ENCODE data around the gene FLT4. TPM values are rescaled to one million over a fixed set of nuclear protein-coding genes. Genes with fewer than 3 reads are reported as not detected.

FLT4 gene
- polyA plus RNA-seq, 4 donors = 0.22 to 15.8 (median 3.0) TPM

DNA sequence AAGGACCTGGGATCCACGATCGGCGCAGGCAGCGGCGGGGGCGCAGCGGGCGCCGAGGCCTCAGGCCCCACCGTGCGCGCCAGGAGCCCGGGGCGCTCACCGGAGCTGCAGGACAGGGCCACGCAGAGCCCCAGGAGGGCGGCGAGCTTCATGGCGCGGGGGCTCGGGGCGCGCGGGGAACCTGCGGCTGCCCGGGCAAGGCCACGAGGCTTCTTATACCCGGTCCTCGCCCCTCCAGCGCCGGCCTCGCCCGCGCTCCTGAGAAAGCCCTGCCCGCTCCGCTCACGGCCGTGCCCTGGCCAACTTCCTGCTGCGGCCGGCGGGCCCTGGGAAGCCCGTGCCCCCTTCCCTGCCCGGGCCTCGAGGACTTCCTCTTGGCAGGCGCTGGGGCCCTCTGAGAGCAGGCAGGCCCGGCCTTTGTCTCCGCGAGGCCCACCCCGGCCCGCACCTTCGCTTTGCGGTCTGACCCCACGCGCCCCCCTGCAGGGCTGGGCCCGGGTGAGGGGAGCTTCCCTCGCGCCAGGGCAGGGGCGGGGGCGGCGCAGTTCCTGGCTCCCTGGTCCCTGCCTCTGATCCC is 58.0 kb downstream of the FLT4 start, which contains the start of gene SCGB3A1:
SCGB3A1 (minus strand) TSS at position 189 of the 577 bp plus-strand sequence; CDS start at position 152, 37 bp downstream.
- no peaks in the 10 kb centered on the region for H3K4me1 ChIP-seq (ENCODE audit: control insufficient read depth in 3 of 3, insufficient read depth in 2 of 3, low read depth in 1 of 3, low read length in 2 of 3)
- H3K9me3 ChIP-seq (ENCODE audit: control insufficient read depth in 2 of 2, insufficient read depth in 1 of 2, low read depth in 1 of 2, low read length in 1 of 2) = no peaks in the 10 kb centered on the region
- peak within 1 kb of the TSS in 1 of 3 donors; percentile 8 for H3K4me3 ChIP-seq (ENCODE audit: low read depth in 1 of 3, low read length in 3 of 3)
- FAIRE-seq (no peak), DNase-seq (peak in 1 of 2 donors; percentile 14)
- H3K27me3 ChIP-seq (ENCODE audit: control insufficient read depth in 3 of 3, insufficient read depth in 3 of 3, low read length in 3 of 3) = peaks cover 17 to 47% (median 20%) of the 10 kb centered on the region in 3 donors
- WGBS, 3 donors = 4 to 12% (median 4%) methylated on average over 26 to 60 of the region's 60 CpGs
- H3K27ac ChIP-seq (ENCODE audit: low read depth in 1 of 3, low read length in 2 of 3) = no peak within 1 kb of the TSS
- no peaks in the 10 kb centered on the region for H3K36me3 ChIP-seq (ENCODE audit: control insufficient read depth in 3 of 3, insufficient read depth in 2 of 3, low read depth in 1 of 3, low read length in 3 of 3)

DNA sequence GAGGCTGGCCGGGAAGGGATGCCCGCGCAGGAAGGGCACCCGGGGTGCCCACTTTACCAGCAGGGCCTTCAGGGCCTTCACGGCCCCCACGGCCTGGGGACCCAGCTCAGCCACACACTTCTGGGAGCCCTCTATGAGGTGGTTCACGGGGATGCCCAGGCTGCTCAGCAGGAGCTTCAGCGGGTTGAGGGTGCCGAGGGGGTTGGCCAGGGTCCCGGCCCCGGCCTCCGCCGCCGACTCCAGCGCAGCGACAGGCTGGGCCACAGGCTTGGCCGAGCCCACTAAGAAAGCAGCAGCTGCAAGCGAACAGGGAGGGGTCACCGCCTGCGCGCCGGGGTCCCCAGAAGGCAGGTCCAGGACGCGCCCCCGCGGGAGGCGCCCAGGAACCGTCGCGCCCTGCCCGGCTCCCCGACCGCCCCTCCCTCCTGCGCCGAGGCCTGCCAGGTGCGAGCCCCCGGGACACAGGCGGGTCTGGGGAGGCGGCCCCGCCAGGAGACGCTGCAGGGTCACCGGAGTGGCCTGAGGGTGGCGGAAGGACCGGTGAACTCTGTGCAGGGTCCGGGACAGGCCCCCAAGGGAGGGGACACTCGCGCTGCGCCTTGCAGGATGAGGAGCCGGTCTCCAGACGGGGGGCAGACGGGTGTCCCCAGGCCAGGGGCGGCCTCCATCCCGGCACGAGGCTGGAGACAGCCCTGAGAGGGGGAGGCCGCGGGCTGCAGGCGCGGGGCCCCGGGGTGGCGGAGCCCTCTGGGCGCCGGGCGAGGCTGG is 58.7 kb downstream of the FLT4 start:
- no peak for FAIRE-seq
- Histone ChIP-seq H3K4me3 (ENCODE audit: low read depth in 1 of 3, low read length in 3 of 3) (peak overlapping the region in 1 of 3 donors; percentile 8), H3K4me1 (ENCODE audit: control insufficient read depth in 3 of 3, insufficient read depth in 2 of 3, low read depth in 1 of 3, low read length in 2 of 3) (no peaks in the 10 kb centered on the region), H3K27ac (ENCODE audit: low read depth in 1 of 3, low read length in 2 of 3) (no peak overlapping the region), H3K27me3 (ENCODE audit: control insufficient read depth in 3 of 3, insufficient read depth in 3 of 3, low read length in 3 of 3) (peaks cover 17 to 47% (median 20%) of the 10 kb centered on the region in 3 donors), H3K9me3 (ENCODE audit: control insufficient read depth in 2 of 2, insufficient read depth in 1 of 2, low read depth in 1 of 2, low read length in 1 of 2) (no peaks in the 10 kb centered on the region), H3K36me3 (ENCODE audit: control insufficient read depth in 3 of 3, insufficient read depth in 2 of 3, low read depth in 1 of 3, low read length in 3 of 3) (no peaks in the 10 kb centered on the region)
- DNase-seq = peak in 1 of 2 donors; percentile 7
- 2 to 4% (median 3%) methylated on average over 48 to 63 of the region's 63 CpGs for WGBS, 3 donors

DNA sequence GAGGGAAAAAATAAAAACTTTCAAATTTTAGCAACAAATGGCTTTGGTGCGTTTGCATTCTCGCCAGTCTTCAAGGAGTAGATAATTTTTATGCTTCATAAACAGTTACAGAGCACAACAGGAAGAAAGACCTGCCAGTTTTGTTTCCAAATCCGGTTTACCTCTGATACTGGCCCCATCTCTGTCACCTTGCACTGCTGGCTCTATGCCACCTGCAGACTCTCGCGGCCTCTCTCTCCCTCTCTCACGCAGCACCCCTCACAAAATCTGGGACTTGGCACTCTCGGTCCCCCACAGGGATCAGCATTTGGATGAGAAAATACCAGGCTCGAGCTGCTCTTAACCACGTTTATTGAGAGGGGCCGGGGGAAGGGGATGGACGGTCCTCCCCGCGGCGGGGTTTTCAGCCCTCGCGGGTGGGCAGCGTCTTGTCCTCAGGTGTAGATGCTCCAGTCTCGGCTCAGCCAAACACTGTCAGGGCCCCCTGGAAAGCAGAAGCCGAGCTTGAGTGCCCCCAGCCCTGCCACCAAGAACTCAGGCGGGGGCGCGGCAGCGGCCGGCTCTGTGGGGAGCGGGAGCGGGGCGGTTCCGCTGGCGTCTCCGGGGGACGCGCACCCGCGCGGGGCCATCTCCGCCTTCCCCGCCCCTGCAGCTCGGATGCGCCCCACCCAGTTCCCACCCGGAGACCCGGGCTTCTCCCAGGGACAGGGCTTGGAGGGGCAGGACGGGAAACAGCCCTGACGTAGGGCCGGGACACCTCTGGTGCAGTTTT is 59.4 kb downstream of the FLT4 start:
- FAIRE-seq (no peak), DNase-seq (no peak)
- Histone ChIP-seq H3K27me3 (ENCODE audit: control insufficient read depth in 3 of 3, insufficient read depth in 3 of 3, low read length in 3 of 3) (peaks cover 17 to 47% (median 20%) of the 10 kb centered on the region in 3 donors), H3K4me3 (ENCODE audit: low read depth in 1 of 3, low read length in 3 of 3) (no peak overlapping the region), H3K4me1 (ENCODE audit: control insufficient read depth in 3 of 3, insufficient read depth in 2 of 3, low read depth in 1 of 3, low read length in 2 of 3) (no peaks in the 10 kb centered on the region), H3K9me3 (ENCODE audit: control insufficient read depth in 2 of 2, insufficient read depth in 1 of 2, low read depth in 1 of 2, low read length in 1 of 2) (no peaks in the 10 kb centered on the region), H3K36me3 (ENCODE audit: control insufficient read depth in 3 of 3, insufficient read depth in 2 of 3, low read depth in 1 of 3, low read length in 3 of 3) (no peaks in the 10 kb centered on the region), H3K27ac (ENCODE audit: low read depth in 1 of 3, low read length in 2 of 3) (no peak overlapping the region)
- WGBS, 3 donors = 4 to 7% (median 4%) methylated on average over 40 to 44 of the region's 44 CpGs

DNA sequence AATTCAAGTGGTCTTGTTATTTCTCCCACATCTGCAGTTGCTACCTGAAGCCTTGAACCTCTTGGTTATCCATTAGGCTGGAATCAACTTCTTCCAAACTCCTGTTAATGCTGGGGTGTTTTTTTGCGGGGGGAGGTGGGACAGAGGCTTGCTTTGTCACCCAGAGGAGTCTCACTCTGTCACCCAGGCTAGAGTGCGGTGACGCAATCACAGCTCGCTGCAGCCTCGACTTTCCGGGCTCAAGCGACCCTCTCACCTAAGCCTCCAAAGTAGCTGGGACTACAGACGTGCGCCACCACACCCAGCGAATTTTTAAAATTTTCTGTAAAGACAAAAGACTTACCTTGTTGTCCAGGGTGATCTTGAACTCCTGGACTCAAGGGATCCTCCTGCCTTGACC is 62.5 kb downstream of the FLT4 start:
- H3K27me3 ChIP-seq (ENCODE audit: control insufficient read depth in 3 of 3, insufficient read depth in 3 of 3, low read length in 3 of 3) = peaks cover 17 to 31% (median 18%) of the 10 kb centered on the region in 3 donors
- 84 to 93% (median 92%) methylated on average over 10 of the region's 10 CpGs for WGBS, 3 donors
- no peak for DNase-seq
- no peak overlapping the region for H3K4me3 ChIP-seq (ENCODE audit: low read depth in 1 of 3, low read length in 3 of 3)
- H3K4me1 ChIP-seq (ENCODE audit: control insufficient read depth in 3 of 3, insufficient read depth in 2 of 3, low read depth in 1 of 3, low read length in 2 of 3) = no peaks in the 10 kb centered on the region
- H3K27ac ChIP-seq (ENCODE audit: low read depth in 1 of 3, low read length in 2 of 3) = no peak overlapping the region
- peaks cover 0 to 4% of the 10 kb centered on the region in 2 donors for H3K9me3 ChIP-seq (ENCODE audit: control insufficient read depth in 2 of 2, insufficient read depth in 1 of 2, low read depth in 1 of 2, low read length in 1 of 2)
- no peak for FAIRE-seq
- no peaks in the 10 kb centered on the region for H3K36me3 ChIP-seq (ENCODE audit: control insufficient read depth in 3 of 3, insufficient read depth in 2 of 3, low read depth in 1 of 3, low read length in 3 of 3)

DNA sequence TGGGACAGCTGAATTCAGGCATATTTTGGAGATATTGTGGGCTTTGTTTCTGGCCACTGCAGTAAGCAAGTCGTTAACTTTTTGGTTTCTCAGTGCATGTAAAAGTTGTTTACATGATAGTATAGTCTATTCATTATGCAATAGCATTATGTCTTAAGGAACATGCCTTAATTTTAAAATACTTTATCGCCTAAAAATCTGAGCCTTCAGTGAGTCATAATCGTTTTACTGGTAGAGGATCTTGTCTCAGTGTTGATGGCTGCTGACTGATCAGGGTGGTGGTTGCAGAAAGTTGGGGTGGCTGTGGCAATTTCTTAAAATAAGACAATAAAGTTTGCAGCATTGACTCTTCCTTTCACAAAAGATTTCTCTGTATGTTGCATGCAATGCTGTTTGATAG is 63.2 kb downstream of the FLT4 start:
- Histone ChIP-seq H3K27me3 (ENCODE audit: control insufficient read depth in 3 of 3, insufficient read depth in 3 of 3, low read length in 3 of 3) (peaks cover 13 to 26% (median 18%) of the 10 kb centered on the region in 3 donors), H3K27ac (ENCODE audit: low read depth in 1 of 3, low read length in 2 of 3) (no peak overlapping the region), H3K36me3 (ENCODE audit: control insufficient read depth in 3 of 3, insufficient read depth in 2 of 3, low read depth in 1 of 3, low read length in 3 of 3) (no peaks in the 10 kb centered on the region), H3K4me1 (ENCODE audit: control insufficient read depth in 3 of 3, insufficient read depth in 2 of 3, low read depth in 1 of 3, low read length in 2 of 3) (no peaks in the 10 kb centered on the region), H3K9me3 (ENCODE audit: control insufficient read depth in 2 of 2, insufficient read depth in 1 of 2, low read depth in 1 of 2, low read length in 1 of 2) (peaks cover 0 to 4% of the 10 kb centered on the region in 2 donors), H3K4me3 (ENCODE audit: low read depth in 1 of 3, low read length in 3 of 3) (no peak overlapping the region)
- no peak for FAIRE-seq
- WGBS, 3 donors = 83 to 86% (median 86%) methylated on average over 3 of the region's 3 CpGs
- no peak for DNase-seq

DNA sequence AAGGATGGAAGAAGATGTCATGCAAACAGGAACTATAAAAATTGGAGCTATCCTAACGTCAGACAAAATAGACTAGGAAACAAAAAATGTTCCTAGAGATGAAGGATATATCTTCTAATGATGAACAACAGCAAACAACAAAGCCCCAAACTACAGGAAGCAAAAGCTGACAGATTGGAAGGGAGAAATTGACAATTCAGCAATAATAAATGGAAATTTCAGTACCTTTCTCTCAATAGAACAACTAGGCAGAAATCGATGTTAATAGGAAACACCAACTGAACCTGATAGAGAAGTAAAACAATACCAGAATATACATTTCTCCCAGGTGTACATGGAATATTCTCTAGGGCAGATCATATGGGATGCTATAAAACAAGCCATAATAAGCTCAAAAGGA is 65.7 kb downstream of the FLT4 start:
- no peak for FAIRE-seq
- H3K27ac ChIP-seq (ENCODE audit: low read depth in 1 of 3, low read length in 2 of 3) = no peak overlapping the region
- 62 to 82% (median 70%) methylated on average over 2 of the region's 2 CpGs for WGBS, 3 donors

DNA sequence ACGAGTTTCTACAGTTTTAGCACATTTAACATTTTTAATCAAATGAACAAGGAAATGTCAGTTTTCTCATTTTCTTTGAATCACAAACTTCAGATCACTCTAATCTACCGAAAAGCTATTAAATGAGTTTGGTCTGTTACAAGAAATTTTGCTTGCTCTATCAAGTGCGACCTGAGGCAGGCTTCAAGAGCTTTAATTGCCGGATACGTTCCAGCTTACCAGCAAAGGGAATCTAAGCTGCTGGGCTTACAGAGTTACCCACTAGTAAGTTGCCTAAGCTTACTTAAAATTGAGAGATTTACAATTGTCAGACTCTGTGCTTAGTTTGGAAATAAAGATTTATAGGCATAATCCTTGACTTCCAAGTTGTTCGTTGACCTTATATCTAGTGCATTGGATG is 68.7 kb downstream of the FLT4 start:
- Histone ChIP-seq H3K27me3 (ENCODE audit: control insufficient read depth in 3 of 3, insufficient read depth in 3 of 3, low read length in 3 of 3) (no peaks in the 10 kb centered on the region), H3K4me3 (ENCODE audit: low read depth in 1 of 3, low read length in 3 of 3) (no peak overlapping the region), H3K4me1 (ENCODE audit: control insufficient read depth in 3 of 3, insufficient read depth in 2 of 3, low read depth in 1 of 3, low read length in 2 of 3) (no peaks in the 10 kb centered on the region), H3K36me3 (ENCODE audit: control insufficient read depth in 3 of 3, insufficient read depth in 2 of 3, low read depth in 1 of 3, low read length in 3 of 3) (peaks cover 0 to 5% (median 3%) of the 10 kb centered on the region in 3 donors), H3K9me3 (ENCODE audit: control insufficient read depth in 2 of 2, insufficient read depth in 1 of 2, low read depth in 1 of 2, low read length in 1 of 2) (peaks cover 0 to 4% of the 10 kb centered on the region in 2 donors), H3K27ac (ENCODE audit: low read depth in 1 of 3, low read length in 2 of 3) (no peak overlapping the region)
- DNase-seq (no peak), FAIRE-seq (no peak)
- 83 to 91% (median 90%) methylated on average over 6 of the region's 6 CpGs for WGBS, 3 donors

More for the DNA sequence above, 65.7 kb downstream of the FLT4 start:
- peaks cover 0 to 5% (median 0%) of the 10 kb centered on the region in 3 donors for H3K36me3 ChIP-seq (ENCODE audit: control insufficient read depth in 3 of 3, insufficient read depth in 2 of 3, low read depth in 1 of 3, low read length in 3 of 3)
- H3K4me1 ChIP-seq (ENCODE audit: control insufficient read depth in 3 of 3, insufficient read depth in 2 of 3, low read depth in 1 of 3, low read length in 2 of 3) = no peaks in the 10 kb centered on the region
- H3K4me3 ChIP-seq (ENCODE audit: low read depth in 1 of 3, low read length in 3 of 3) = no peak overlapping the region
- no peak for DNase-seq
- peaks cover 0 to 9% (median 6%) of the 10 kb centered on the region in 3 donors for H3K27me3 ChIP-seq (ENCODE audit: control insufficient read depth in 3 of 3, insufficient read depth in 3 of 3, low read length in 3 of 3)
- H3K9me3 ChIP-seq (ENCODE audit: control insufficient read depth in 2 of 2, insufficient read depth in 1 of 2, low read depth in 1 of 2, low read length in 1 of 2) = peaks cover 0 to 4% of the 10 kb centered on the region in 2 donors

DNA sequence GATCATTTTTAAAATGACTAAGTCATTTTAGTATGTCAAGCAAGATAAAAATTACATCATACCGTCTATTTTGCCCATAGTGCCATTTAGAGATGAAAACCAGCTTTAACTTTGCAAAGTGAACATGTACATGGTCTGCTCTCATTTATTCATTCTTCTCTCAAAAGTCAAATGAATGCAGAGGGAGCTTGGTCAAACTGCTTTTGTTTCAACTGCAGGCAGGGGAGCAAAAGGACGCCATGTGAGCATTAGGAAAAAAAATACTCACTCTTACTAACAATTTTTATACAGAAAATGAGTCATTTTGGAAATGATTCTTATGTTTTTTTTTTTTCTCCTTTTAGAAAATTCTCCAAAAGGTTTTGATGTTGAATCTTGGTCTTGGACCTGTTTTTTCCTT is 73.8 kb downstream of the FLT4 start:
- Histone ChIP-seq H3K36me3 (ENCODE audit: control insufficient read depth in 3 of 3, insufficient read depth in 2 of 3, low read depth in 1 of 3, low read length in 3 of 3) (peaks cover 9 to 22% (median 14%) of the 10 kb centered on the region in 3 donors), H3K4me1 (ENCODE audit: control insufficient read depth in 3 of 3, insufficient read depth in 2 of 3, low read depth in 1 of 3, low read length in 2 of 3) (no peaks in the 10 kb centered on the region), H3K4me3 (ENCODE audit: low read depth in 1 of 3, low read length in 3 of 3) (no peak overlapping the region), H3K27me3 (ENCODE audit: control insufficient read depth in 3 of 3, insufficient read depth in 3 of 3, low read length in 3 of 3) (no peaks in the 10 kb centered on the region), H3K9me3 (ENCODE audit: control insufficient read depth in 2 of 2, insufficient read depth in 1 of 2, low read depth in 1 of 2, low read length in 1 of 2) (no peaks in the 10 kb centered on the region), H3K27ac (ENCODE audit: low read depth in 1 of 3, low read length in 2 of 3) (no peak overlapping the region)
- no peak for FAIRE-seq
- WGBS, 3 donors = 81 to 94% (median 82%) methylated on average over 2 of the region's 2 CpGs
- no peak for DNase-seq

All from small intestine (tissue), 7 donors.